ENCODE measurements around the gene RFPL1.

DNA sequence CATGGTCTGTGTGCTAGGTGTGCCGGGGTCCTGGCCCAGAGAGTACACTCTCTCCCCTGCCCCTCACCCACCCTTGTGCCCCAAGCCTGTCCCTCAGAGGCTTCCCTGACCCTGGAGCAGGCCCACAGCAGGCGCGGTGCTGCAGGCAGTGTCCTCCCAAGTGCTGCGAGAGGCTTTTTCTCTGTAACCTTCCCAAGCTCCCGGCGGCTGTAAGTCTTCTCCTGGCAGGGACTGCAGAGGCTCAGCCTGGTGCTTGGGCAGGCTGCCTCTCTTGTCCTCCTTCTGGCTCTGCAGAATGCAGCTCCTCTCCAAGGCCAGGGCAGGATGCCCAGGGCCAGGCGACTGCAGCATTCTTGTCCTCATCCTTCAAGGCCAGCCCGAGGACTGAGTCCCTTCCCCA, 15.9 kb downstream of the RFPL1 start:
- TF ChIP-seq CTCF (IDR thresholded peaks at IDR 0.05; ENCODE audit: insufficient read depth, low read length) (no peak), POLR2AphosphoS5 (IDR thresholded peaks at IDR 0.05; ENCODE audit: low read depth) (no peak), GABPA (IDR thresholded peaks at IDR 0.05; ENCODE audit: low read depth) (no peak), SPI1 (IDR thresholded peaks at IDR 0.05; ENCODE audit: borderline replicate concordance, low read depth) (no peak)
- TF ChIP-seq, protein P1, sequence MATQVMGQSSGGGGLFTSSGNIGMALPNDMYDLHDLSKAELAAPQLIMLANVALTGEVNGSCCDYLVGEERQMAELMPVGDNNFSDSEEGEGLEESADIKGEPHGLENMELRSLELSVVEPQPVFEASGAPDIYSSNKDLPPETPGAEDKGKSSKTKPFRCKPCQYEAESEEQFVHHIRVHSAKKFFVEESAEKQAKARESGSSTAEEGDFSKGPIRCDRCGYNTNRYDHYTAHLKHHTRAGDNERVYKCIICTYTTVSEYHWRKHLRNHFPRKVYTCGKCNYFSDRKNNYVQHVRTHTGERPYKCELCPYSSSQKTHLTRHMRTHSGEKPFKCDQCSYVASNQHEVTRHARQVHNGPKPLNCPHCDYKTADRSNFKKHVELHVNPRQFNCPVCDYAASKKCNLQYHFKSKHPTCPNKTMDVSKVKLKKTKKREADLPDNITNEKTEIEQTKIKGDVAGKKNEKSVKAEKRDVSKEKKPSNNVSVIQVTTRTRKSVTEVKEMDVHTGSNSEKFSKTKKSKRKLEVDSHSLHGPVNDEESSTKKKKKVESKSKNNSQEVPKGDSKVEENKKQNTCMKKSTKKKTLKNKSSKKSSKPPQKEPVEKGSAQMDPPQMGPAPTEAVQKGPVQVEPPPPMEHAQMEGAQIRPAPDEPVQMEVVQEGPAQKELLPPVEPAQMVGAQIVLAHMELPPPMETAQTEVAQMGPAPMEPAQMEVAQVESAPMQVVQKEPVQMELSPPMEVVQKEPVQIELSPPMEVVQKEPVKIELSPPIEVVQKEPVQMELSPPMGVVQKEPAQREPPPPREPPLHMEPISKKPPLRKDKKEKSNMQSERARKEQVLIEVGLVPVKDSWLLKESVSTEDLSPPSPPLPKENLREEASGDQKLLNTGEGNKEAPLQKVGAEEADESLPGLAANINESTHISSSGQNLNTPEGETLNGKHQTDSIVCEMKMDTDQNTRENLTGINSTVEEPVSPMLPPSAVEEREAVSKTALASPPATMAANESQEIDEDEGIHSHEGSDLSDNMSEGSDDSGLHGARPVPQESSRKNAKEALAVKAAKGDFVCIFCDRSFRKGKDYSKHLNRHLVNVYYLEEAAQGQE (IDR thresholded peaks at IDR 0.05; ENCODE audit: insufficient replicate concordance, low read depth) = no peak

Data from HL-60 (cell line).